ENCODE data around the gene GHRH. TPM values are rescaled to one million over a fixed set of nuclear protein-coding genes. Genes with fewer than 3 reads are reported as not detected.

GHRH gene
- total RNA-seq, 1 donor from 2014 or later: not detected

GRCh38 chr20:37260923-37261322 is 691 bp downstream of the GHRH start:
- DNase-seq: no peak

- DNase-seq: no peak
Observed at GRCh38 chr20:37259865-37260264, 1.7 kb downstream of the GHRH start.

GRCh38 chr20:37259031-37259430 is 2.6 kb downstream of the GHRH start:
- no peak for DNase-seq

GRCh38 chr20:37257988-37258387 is 3.6 kb downstream of the GHRH start:
- DNase-seq: no peak

GRCh38 chr20:37257530-37257929 is 4.1 kb downstream of the GHRH start:
- no peak for DNase-seq

GRCh38 chr20:37256286-37256685 is 5.3 kb downstream of the GHRH start:
- no peak for DNase-seq

- no peak for DNase-seq
Observed at GRCh38 chr20:37254114-37254878, 7.3 kb downstream of the GHRH start.

GRCh38 chr20:37253087-37253486 is 8.5 kb downstream of the GHRH start:
- no peak for DNase-seq

GRCh38 chr20:37251825-37252477 is 9.7 kb downstream of the GHRH start:
- no peak for DNase-seq

- no peak for DNase-seq
Observed at GRCh38 chr20:37249304-37249703, 12.3 kb downstream of the GHRH start.

GRCh38 chr20:37247547-37247946 is 14.1 kb downstream of the GHRH start:
- DNase-seq: no peak

- DNase-seq: no peak
Observed at GRCh38 chr20:37246736-37247135, 14.9 kb downstream of the GHRH start.

- no peak for DNase-seq
Observed at GRCh38 chr20:37245216-37246150, 16.1 kb downstream of the GHRH start.

- no peak for DNase-seq
Observed at GRCh38 chr20:37244572-37244957, 17.0 kb downstream of the GHRH start.

- DNase-seq: no peak
Observed at GRCh38 chr20:37243937-37244571, 17.6 kb downstream of the GHRH start.

- no peak for DNase-seq
Observed at GRCh38 chr20:37243076-37243936, 18.3 kb downstream of the GHRH start.

GRCh38 chr20:37242503-37242902 is 19.1 kb downstream of the GHRH start:
- DNase-seq: no peak

GRCh38 chr20:37240337-37241067 is 21.1 kb downstream of the GHRH start:
- DNase-seq: no peak

GRCh38 chr20:37238935-37239451 is 22.6 kb downstream of the GHRH start:
- DNase-seq: no peak

GRCh38 chr20:37238426-37238825 is 23.2 kb downstream of the GHRH start:
- DNase-seq: no peak

All from occipital lobe (tissue), 2 donors.